ENCODE measurements around the gene CEBPZ. TPM values are rescaled to one million over a fixed set of nuclear protein-coding genes. Genes with fewer than 3 reads are reported as not detected.
"Not testable (repeated sequence)": the region's sequence is repeated elsewhere in the genome, so short reads cannot be mapped to it uniquely, and the experiment has no call there.

The CEBPZ gene
- total RNA-seq, 1 experiment from 2014 or later: 50.4 TPM

GRCh38 chr2:37219046-37219445 is 12.3 kb downstream of the CEBPZ start:
- no peak for DNase-seq (ENCODE audit: low read depth)

DNA sequence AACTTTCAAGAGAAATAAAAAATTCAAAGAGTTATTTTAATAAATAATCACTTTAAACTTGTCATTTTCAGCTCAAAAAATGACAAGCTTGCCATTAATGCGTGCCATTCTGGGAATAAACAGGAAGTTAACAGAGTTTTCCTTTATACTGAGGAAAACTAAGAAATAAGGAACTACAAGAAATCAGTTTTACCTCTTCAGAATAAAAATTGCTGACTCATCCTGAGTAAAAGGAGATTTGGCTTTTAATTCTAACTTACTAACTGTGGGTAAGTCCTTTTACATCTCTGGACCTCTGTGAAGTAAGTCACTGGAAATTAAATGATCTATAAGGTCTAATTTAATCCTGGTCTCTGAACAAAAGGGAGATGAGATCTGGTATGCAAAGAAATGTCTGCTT is 16.1 kb downstream of the CEBPZ start:
- DNase-seq (ENCODE audit: low read depth): no peak

DNA sequence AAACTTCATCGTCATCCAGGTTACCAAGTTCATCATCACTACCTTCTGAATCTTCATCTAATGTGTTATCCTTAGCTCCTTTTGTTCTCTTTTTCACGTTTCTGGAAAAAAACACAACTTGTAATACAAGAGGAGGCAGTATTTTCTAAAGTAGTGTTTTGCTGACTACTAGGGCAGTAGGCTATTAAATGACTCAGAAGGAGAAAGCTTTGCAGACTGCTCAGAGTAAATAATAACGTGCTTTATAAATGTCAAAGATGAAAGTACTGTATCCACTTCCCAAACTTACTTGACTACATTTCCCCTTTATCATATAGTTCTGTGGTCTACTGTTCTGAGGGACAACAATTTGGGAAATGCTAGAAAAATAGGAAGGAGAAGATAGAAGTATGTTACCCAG is 19.5 kb downstream of the CEBPZ start:
- no peak for DNase-seq (ENCODE audit: low read depth)

GRCh38 chr2:37211212-37211611 is 20.2 kb downstream of the CEBPZ start:
- no peak for DNase-seq (ENCODE audit: low read depth)

GRCh38 chr2:37206760-37207159 is 24.6 kb downstream of the CEBPZ start:
- DNase-seq (ENCODE audit: low read depth): not testable (repeated sequence)

GRCh38 chr2:37205689-37206341 is 25.6 kb downstream of the CEBPZ start:
- no peak for DNase-seq (ENCODE audit: low read depth)

- not testable (repeated sequence) for DNase-seq (ENCODE audit: low read depth)
These were observed 26.2 kb downstream of the CEBPZ start for GRCh38 chr2:37205071-37205661.

DNA sequence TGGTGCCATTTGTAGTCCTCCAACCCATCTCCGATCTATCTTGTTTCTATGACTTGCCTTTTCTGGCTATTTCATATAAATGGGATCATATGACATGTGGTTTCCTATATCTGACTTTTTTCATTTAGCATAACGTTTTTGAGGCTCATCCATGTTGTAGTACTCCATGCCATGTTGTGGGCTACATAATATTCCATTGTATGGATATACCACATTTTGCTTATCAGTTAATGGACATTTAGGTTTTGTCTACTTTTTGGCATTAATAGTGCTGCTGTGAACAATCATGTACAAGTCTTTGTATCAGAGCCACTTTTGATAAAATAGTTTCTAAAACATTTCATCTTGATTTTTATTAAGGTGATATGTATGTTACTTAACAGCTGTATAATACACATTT is 27.7 kb downstream of the CEBPZ start:
- no peak for DNase-seq (ENCODE audit: low read depth)

GRCh38 chr2:37201766-37202165 is 29.6 kb downstream of the CEBPZ start:
- peak; percentile 37 for DNase-seq (ENCODE audit: low read depth)

GRCh38 chr2:37201208-37201607 is 30.2 kb downstream of the CEBPZ start:
- no peak for DNase-seq (ENCODE audit: low read depth)

GRCh38 chr2:37198681-37199065 is 32.7 kb downstream of the CEBPZ start:
- DNase-seq (ENCODE audit: low read depth): no peak

GRCh38 chr2:37196320-37197195 is 34.8 kb downstream of the CEBPZ start, which contains the start of gene CEBPZOS:
Gene CEBPZOS, plus strand, starts transcription at chr2:37196496. Its CDS starts 3,209 bp downstream, at chr2:37199705.
- peak; percentile 67 for DNase-seq (ENCODE audit: low read depth)

DNA sequence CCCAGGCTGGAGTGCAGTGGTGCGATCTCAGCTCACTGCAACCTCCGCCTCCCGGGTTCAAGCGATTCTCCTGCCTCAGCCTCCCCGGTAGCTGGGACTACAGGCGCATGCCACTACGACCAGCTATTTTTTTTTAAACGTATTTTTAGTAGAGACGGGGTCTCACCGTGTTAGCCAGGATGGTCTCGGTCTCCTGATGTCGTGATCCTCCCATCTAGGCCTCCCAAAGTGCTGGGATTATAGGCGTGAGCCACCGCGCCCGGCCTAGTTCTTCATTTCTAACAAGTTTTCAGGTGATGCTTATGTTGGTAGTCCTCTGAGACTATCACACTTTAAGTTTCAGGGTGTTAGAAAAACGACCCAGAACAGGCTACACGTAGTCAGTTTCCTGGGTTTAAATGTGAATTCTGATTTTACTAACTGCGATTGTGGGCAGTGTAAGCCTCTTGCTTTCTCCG is 35.5 kb downstream of the CEBPZ start:
- not testable (repeated sequence) for DNase-seq (ENCODE audit: low read depth)

- no peak for DNase-seq (ENCODE audit: low read depth)
These were observed 38.8 kb downstream of the CEBPZ start for GRCh38 chr2:37192551-37192950.

GRCh38 chr2:37191747-37192146 is 39.6 kb downstream of the CEBPZ start:
- DNase-seq (ENCODE audit: low read depth): no peak

DNA sequence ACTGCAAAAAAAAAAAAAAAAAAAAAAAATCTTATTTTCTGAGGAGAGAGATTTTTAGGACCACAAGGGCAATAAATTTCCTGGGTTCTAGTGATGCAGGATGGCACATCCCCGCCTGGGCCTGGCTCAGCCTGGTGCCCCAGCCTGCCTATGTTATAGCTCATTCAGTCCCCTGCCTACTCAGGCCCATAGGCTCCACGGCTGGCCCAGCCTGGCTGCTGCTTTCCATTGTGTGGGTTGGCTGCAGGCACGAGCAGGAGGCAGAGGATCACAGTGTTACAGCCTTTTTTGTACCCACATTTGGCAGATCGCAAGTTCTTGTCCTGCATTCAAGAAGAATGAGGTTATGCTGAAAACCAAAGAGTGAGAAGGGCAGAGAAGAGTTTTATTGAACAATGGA is 40.1 kb downstream of the CEBPZ start:
- no peak for DNase-seq (ENCODE audit: low read depth)

DNA sequence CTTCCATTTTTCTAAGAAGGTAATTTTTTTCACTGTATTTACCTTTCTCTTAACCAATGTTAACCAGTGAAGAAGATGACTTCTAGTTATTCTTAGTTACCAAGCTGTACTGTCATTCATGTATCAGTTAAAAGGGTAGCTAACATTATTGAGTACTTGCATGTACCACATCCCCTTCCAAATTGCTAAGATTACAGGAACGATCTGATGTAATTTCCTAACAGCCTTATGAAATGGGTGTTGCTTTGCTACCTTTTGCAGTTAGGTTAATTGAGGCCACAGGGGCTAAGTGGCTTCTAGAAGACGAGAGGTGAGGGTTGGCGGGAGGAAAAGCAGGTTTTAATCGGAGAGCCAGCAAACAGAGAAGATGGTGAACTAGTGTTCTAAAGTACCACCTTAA is 41.1 kb downstream of the CEBPZ start:
- no peak for DNase-seq (ENCODE audit: low read depth)

- DNase-seq (ENCODE audit: low read depth): peak; percentile 84
These were observed 41.8 kb downstream of the CEBPZ start for GRCh38 chr2:37189452-37190153.

GRCh38 chr2:37188570-37188969 is 42.8 kb downstream of the CEBPZ start, which contains the start of gene SULT6B1:
Gene SULT6B1, minus strand, starts transcription at chr2:37188670. Its CDS starts 30 bp downstream, at chr2:37188640.
- no peak for DNase-seq (ENCODE audit: low read depth)

- no peak for DNase-seq (ENCODE audit: low read depth)
These were observed 49.4 kb downstream of the CEBPZ start for GRCh38 chr2:37181726-37182684.

Measured in LHCN-M2 (cell line).